Ectodermal cell (in vitro differentiated cells): Measurements from ENCODE around the gene WWC2.
"Not testable (repeated sequence)": the region's sequence is repeated elsewhere in the genome, so short reads cannot be mapped to it uniquely, and the experiment has no call there.

ENCODE experiments used
- H3K27ac ChIP-seq: 2 replicates; pipeline ENCODE4 v1.7.0; 2013; ENCODE audit warnings: mild to moderate bottlenecking, low read depth, low read length; ENCODE audit not compliant: insufficient read depth, poor library complexity, severe bottlenecking
- H3K27me3 ChIP-seq: 2 replicates; pipeline ENCODE4 v1.7.0; 2013; ENCODE audit warnings: mild to moderate bottlenecking, low read length; ENCODE audit not compliant: insufficient read depth, control insufficient read depth, poor library complexity, severe bottlenecking
- H3K36me3 ChIP-seq: one replicate; pipeline ENCODE4 v1.7.0; 2013; ENCODE audit warnings: low read length; ENCODE audit not compliant: control insufficient read depth, insufficient read depth
- H3K4me1 ChIP-seq: one replicate; pipeline ENCODE4 v1.7.0; 2013; ENCODE audit warnings: low read length; ENCODE audit not compliant: control insufficient read depth, insufficient read depth
- H3K4me3 ChIP-seq: 2 replicates; pipeline ENCODE4 v1.7.0; 2013; ENCODE audit warnings: low read depth, low read length, control low read depth; ENCODE audit not compliant: insufficient read depth
- H3K9me3 ChIP-seq: 2 replicates; pipeline ENCODE4 v1.7.0; 2013; ENCODE audit warnings: mild to moderate bottlenecking, low read length, moderate library complexity; ENCODE audit not compliant: control insufficient read depth
- WGBS, 2 experiments: methylation state at CpG; one replicate each; pipeline ENCODE4 v1.1.7; 2013; ENCODE audit warnings: missing lambda C conversion rate in 2 of 2; 5-methylcytosine and 5-hydroxymethylcytosine counted together

The WWC2 gene

GRCh38 chr4:183182873-183183725 is 84.0 kb downstream of the WWC2 start:
- Histone ChIP-seq H3K4me3 (no peak overlapping the region), H3K4me1 (no peaks in the 10 kb centered on the region), H3K27ac (peak overlapping the region; percentile 79), H3K9me3 (peaks cover 5% of the 10 kb centered on the region), H3K27me3 (no peaks in the 10 kb centered on the region), H3K36me3 (no peaks in the 10 kb centered on the region)
- WGBS, 2 experiments, result 4 to 6% methylated on average over 10 to 13 of the region's 14 CpGs

GRCh38 chr4:183183906-183184535 is 85.0 kb downstream of the WWC2 start:
- 90 to 96% methylated on average over 4 of the region's 4 CpGs for WGBS, 2 experiments
- Histone ChIP-seq H3K4me1 (no peaks in the 10 kb centered on the region), H3K36me3 (no peaks in the 10 kb centered on the region), H3K4me3 (no peak overlapping the region), H3K27ac (no peak overlapping the region), H3K9me3 (peaks cover 5% of the 10 kb centered on the region), H3K27me3 (no peaks in the 10 kb centered on the region)

GRCh38 chr4:183185018-183185417 is 86.0 kb downstream of the WWC2 start:
- no peak overlapping the region for H3K4me3 ChIP-seq
- peaks cover 5% of the 10 kb centered on the region for H3K4me1 ChIP-seq
- 88 to 92% methylated on average over 5 of the region's 5 CpGs for WGBS, 2 experiments
- no peak overlapping the region for H3K27ac ChIP-seq
- H3K36me3 ChIP-seq, result no peaks in the 10 kb centered on the region
- H3K27me3 ChIP-seq, result no peaks in the 10 kb centered on the region
- H3K9me3 ChIP-seq, result peaks cover 5% of the 10 kb centered on the region

GRCh38 chr4:183185559-183185958 is 86.5 kb downstream of the WWC2 start:
- peaks cover 5% of the 10 kb centered on the region for H3K9me3 ChIP-seq
- H3K36me3 ChIP-seq, result no peaks in the 10 kb centered on the region
- H3K4me3 ChIP-seq, result no peak overlapping the region
- H3K27ac ChIP-seq, result no peak overlapping the region
- peaks cover 5% of the 10 kb centered on the region for H3K4me1 ChIP-seq
- WGBS, 2 experiments, result 94 to 100% methylated on average over 1 to 2 of the region's 2 CpGs
- no peaks in the 10 kb centered on the region for H3K27me3 ChIP-seq

- WGBS, 2 experiments, result 91 to 94% methylated on average over 4 of the region's 4 CpGs
- Histone ChIP-seq H3K27ac (no peak overlapping the region), H3K36me3 (no peaks in the 10 kb centered on the region), H3K4me1 (peaks cover 5% of the 10 kb centered on the region), H3K9me3 (peaks cover 5% of the 10 kb centered on the region), H3K27me3 (no peaks in the 10 kb centered on the region), H3K4me3 (no peak overlapping the region)
Observed at GRCh38 chr4:183186813-183187212, 87.8 kb downstream of the WWC2 start.

GRCh38 chr4:183190900-183191527 is 92.0 kb downstream of the WWC2 start:
- H3K4me1 ChIP-seq, result peaks cover 5% of the 10 kb centered on the region
- no peaks in the 10 kb centered on the region for H3K27me3 ChIP-seq
- no peak overlapping the region for H3K27ac ChIP-seq
- no peaks in the 10 kb centered on the region for H3K9me3 ChIP-seq
- H3K4me3 ChIP-seq, result no peak overlapping the region
- WGBS, 2 experiments, result 99 to 100% methylated on average over 4 of the region's 4 CpGs
- peaks cover under 1% of the 10 kb centered on the region for H3K36me3 ChIP-seq

- no peak overlapping the region for H3K27ac ChIP-seq
- H3K9me3 ChIP-seq, result no peaks in the 10 kb centered on the region
- peaks cover 5% of the 10 kb centered on the region for H3K4me1 ChIP-seq
- WGBS, 2 experiments, result 94 to 95% methylated on average over 5 of the region's 5 CpGs
- peaks cover 3% of the 10 kb centered on the region for H3K36me3 ChIP-seq
- no peak overlapping the region for H3K4me3 ChIP-seq
- no peaks in the 10 kb centered on the region for H3K27me3 ChIP-seq
Observed at GRCh38 chr4:183191630-183192029, 92.6 kb downstream of the WWC2 start.

- no peaks in the 10 kb centered on the region for H3K27me3 ChIP-seq
- H3K9me3 ChIP-seq, result no peaks in the 10 kb centered on the region
- H3K27ac ChIP-seq, result no peak overlapping the region
- H3K36me3 ChIP-seq, result peaks cover 3% of the 10 kb centered on the region
- WGBS, 2 experiments, result 95% methylated on average over 2 of the region's 2 CpGs
- H3K4me1 ChIP-seq, result peaks cover 5% of the 10 kb centered on the region
- no peak overlapping the region for H3K4me3 ChIP-seq
Observed at GRCh38 chr4:183192571-183192970, 93.5 kb downstream of the WWC2 start.

- 76 to 87% methylated on average over 5 of the region's 6 CpGs for WGBS, 2 experiments
- not testable (repeated sequence) for H3K27me3 ChIP-seq, H3K4me3 ChIP-seq, H3K36me3 ChIP-seq, H3K27ac ChIP-seq, H3K9me3 ChIP-seq, H3K4me1 ChIP-seq
Observed at GRCh38 chr4:183193730-183194338, 94.8 kb downstream of the WWC2 start.

- H3K4me3 ChIP-seq, result no peak overlapping the region
- H3K27ac ChIP-seq, result no peak overlapping the region
- H3K9me3 ChIP-seq, result no peaks in the 10 kb centered on the region
- H3K27me3 ChIP-seq, result no peaks in the 10 kb centered on the region
- 91 to 96% methylated on average over 3 of the region's 3 CpGs for WGBS, 2 experiments
- H3K36me3 ChIP-seq, result peaks cover 3% of the 10 kb centered on the region
- no peaks in the 10 kb centered on the region for H3K4me1 ChIP-seq
Observed at GRCh38 chr4:183195534-183195933, 96.5 kb downstream of the WWC2 start.
